D721Med (cell line): ENCODE data around the gene CCL1.

Experiments
- DNase-seq: peaks from one replicate; pipeline ENCODE4 v3.0.0; 2011; ENCODE audit warnings: low spot score; ENCODE audit not compliant: insufficient read length
- FAIRE-seq: peaks from 2 replicates; lab custom pipeline; 2011; peaks lifted over from hg19 to GRCh38; lab: Jason Lieb, UNC
- TF ChIP-seq, protein P1 (sequence below): IDR thresholded peaks from 2 replicates; pipeline ENCODE4 v1.5.1; 2012; ENCODE audit warnings: mild to moderate bottlenecking, control low read depth; ENCODE audit not compliant: insufficient read depth; ENCODE audit errors: missing control alignments

The CCL1 gene

GRCh38 chr17:34384271-34384670, 21.2 kb upstream of the CCL1 start:
- FAIRE-seq: no peak

GRCh38 chr17:34383216-34383615, 20.2 kb upstream of the CCL1 start:
- FAIRE-seq (no peak), DNase-seq (no peak)
- TF ChIP-seq, protein P1, sequence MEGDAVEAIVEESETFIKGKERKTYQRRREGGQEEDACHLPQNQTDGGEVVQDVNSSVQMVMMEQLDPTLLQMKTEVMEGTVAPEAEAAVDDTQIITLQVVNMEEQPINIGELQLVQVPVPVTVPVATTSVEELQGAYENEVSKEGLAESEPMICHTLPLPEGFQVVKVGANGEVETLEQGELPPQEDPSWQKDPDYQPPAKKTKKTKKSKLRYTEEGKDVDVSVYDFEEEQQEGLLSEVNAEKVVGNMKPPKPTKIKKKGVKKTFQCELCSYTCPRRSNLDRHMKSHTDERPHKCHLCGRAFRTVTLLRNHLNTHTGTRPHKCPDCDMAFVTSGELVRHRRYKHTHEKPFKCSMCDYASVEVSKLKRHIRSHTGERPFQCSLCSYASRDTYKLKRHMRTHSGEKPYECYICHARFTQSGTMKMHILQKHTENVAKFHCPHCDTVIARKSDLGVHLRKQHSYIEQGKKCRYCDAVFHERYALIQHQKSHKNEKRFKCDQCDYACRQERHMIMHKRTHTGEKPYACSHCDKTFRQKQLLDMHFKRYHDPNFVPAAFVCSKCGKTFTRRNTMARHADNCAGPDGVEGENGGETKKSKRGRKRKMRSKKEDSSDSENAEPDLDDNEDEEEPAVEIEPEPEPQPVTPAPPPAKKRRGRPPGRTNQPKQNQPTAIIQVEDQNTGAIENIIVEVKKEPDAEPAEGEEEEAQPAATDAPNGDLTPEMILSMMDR: no peak

More at GRCh38 chr17:34384271-34384670, 21.2 kb upstream of the CCL1 start:
- TF ChIP-seq, protein P1: no peak
- no peak for DNase-seq

GRCh38 chr17:34382621-34383124, 19.6 kb upstream of the CCL1 start:
- DNase-seq: no peak
- TF ChIP-seq, protein P1: no peak
- FAIRE-seq: no peak

DNA sequence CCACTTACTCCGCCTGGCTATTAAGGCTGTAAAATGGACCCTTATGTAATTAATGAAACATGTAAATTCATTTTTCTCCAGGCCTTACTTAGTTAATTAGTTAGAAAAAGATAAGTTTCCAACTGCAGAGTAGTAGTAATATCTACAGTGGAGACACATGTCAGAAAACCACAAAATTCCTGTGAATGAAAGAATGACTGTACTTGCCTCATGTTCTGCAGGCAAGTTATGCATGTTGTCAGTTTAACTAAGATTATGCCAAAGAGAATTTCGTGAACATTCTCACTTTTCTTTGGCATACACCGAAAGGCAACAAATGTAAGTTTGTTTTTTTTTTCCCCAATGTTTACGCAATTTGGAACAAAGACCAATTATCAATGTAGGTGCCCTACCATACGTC, 16.8 kb upstream of the CCL1 start:
- DNase-seq (no peak), FAIRE-seq (no peak)
- TF ChIP-seq, protein P1: no peak

GRCh38 chr17:34378664-34379101, 15.7 kb upstream of the CCL1 start:
- TF ChIP-seq, protein P1: no peak
- FAIRE-seq: no peak
- no peak for DNase-seq

DNA sequence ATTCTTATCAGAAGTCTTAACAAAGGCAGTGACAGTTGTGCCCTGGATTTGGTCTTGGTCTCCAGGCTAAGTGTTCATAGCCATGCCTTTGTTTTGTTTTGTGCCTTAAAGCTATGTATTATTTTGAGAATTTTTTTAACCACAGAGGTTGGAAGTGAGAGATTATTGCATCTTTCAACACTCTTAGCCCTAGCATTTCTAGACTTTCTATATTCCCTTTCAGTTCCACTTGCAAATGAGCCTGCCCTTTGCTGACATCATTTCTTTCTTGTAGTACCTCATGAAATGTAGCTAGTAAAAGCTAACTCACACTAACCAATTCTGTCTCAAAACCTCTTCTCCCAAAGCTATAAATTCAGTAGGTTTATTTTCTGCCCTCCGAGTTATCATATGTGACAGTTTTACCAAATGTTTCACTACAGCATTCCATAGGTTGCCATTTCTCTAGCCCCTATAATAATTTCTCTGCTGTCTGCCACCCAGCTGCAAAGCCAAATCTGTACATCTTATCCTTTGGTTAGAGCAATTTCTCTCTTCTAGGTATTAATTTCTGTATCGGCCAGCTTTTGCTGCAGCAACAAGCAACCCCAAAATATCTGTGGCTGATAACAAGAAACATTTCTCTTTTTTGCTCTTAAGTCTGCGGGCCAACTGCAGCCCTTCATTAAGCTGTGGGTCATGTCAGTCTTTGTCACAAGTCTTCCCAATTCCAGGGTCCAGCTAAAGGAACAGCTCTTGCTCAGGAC, 14.2 kb upstream of the CCL1 start:
- DNase-seq (no peak), FAIRE-seq (no peak)
- TF ChIP-seq, protein P1: no peak

DNA sequence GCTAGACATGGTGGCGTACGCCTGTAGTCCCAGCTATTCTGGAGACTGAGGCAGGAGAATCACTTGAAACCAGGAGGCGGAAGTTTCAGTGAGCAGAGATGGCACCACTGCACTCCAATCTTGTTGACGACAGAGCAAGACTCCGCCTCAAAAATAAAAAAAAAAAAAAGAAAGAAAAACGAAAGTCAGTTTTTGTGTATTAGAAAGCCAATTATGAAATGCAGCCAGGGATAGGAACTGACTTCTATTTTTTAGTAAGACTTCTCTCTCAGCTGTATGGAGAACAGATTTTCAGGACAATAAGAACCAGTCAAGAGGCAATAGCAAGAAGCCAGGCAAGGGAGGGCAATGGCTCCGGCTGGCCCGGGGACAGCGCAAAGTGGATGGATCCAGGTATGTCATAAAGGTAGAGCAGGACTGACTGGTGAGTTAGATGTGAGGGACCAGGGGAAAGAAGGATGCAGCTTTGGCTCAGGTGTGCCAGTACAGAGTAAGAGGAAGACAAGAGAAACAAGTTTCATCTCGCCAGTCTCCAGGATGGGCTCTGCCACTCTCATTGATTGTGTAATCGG, 12.5 kb upstream of the CCL1 start:
- no peak for FAIRE-seq
- TF ChIP-seq, protein P1: no peak
- no peak for DNase-seq
